Kidney epithelial cell (primary cell): Measurements from ENCODE around the gene MAOB. TPM values are rescaled to one million over a fixed set of nuclear protein-coding genes. Genes with fewer than 3 reads are reported as not detected.

Source experiments
- DNase-seq: peaks from one replicate; pipeline ENCODE4 v3.0.0-alpha.2; 2010; ENCODE audit warnings: low read depth
- H3K27me3 ChIP-seq: 2 replicates; pipeline ENCODE4 v1.6.0; 2011; ENCODE audit warnings: low read length; ENCODE audit not compliant: control insufficient read depth, insufficient read depth
- H3K36me3 ChIP-seq: 2 replicates; pipeline ENCODE4 v1.5.1; 2011; ENCODE audit warnings: low read length; ENCODE audit not compliant: control insufficient read depth, insufficient read depth
- H3K4me3 ChIP-seq: 2 replicates; pipeline ENCODE4 v1.5.1; 2011; ENCODE audit warnings: low read depth, mild to moderate bottlenecking, control low read depth, low read length
- CTCF ChIP-seq: IDR thresholded peaks from 2 replicates; pipeline ENCODE4 v1.5.1; 2011; ENCODE audit warnings: mild to moderate bottlenecking, moderate library complexity, low read length, control low read depth, inconsistent platforms; ENCODE audit not compliant: insufficient read depth, poor library complexity, severe bottlenecking
- total RNA-seq: library from RNA; depleted of rRNA; stranded (reverse); fragments of >200 nt; gene quantifications from 2 replicates; pipeline ENCODE4 v1.2.3, GENCODE V29; 2015

The MAOB gene
- total RNA-seq, 1 donor from 2014 or later: 1.1 TPM

- Histone ChIP-seq H3K4me3 (no peak overlapping the region), H3K27me3 (no peaks in the 10 kb centered on the region), H3K36me3 (no peaks in the 10 kb centered on the region)
- DNase-seq: no peak
- no peak for TF ChIP-seq CTCF
Observed at GRCh38 chrX:43866423-43866822, 15.8 kb downstream of the MAOB start.

- TF ChIP-seq CTCF: no peak
- DNase-seq: no peak
- Histone ChIP-seq H3K27me3 (no peaks in the 10 kb centered on the region), H3K36me3 (no peaks in the 10 kb centered on the region), H3K4me3 (no peak overlapping the region)
Observed at GRCh38 chrX:43865791-43866190, 16.5 kb downstream of the MAOB start.

GRCh38 chrX:43862434-43862833, 19.8 kb downstream of the MAOB start:
- Histone ChIP-seq H3K27me3 (no peaks in the 10 kb centered on the region), H3K4me3 (no peak overlapping the region), H3K36me3 (no peaks in the 10 kb centered on the region)
- TF ChIP-seq CTCF: no peak
- no peak for DNase-seq

GRCh38 chrX:43861750-43862149, 20.5 kb downstream of the MAOB start:
- no peak for TF ChIP-seq CTCF
- H3K4me3 ChIP-seq: no peak overlapping the region
- no peaks in the 10 kb centered on the region for H3K27me3 ChIP-seq
- H3K36me3 ChIP-seq: no peaks in the 10 kb centered on the region
- DNase-seq: no peak

GRCh38 chrX:43860646-43861370, 21.4 kb downstream of the MAOB start:
- peak; percentile 38 for DNase-seq
- Histone ChIP-seq H3K36me3 (no peaks in the 10 kb centered on the region), H3K27me3 (no peaks in the 10 kb centered on the region), H3K4me3 (no peak overlapping the region)
- TF ChIP-seq CTCF: no peak
